HepG2 (cell line): ENCODE data around the gene LILRB3.

Source experiments
- AGO2 ChIP-seq: fragments of 200-400 bp; formaldehyde crosslinking; optimal IDR thresholded peaks from 2 replicates; pipeline ENCODE3; 2017; ENCODE audit warnings: mild to moderate bottlenecking, low read depth, low read length, moderate library complexity
- CTCF ChIP-seq: sonication (generic); formaldehyde crosslinking; IDR thresholded peaks from 2 replicates; pipeline ENCODE4 v1.5.0; 2020; ENCODE audit warnings: mild to moderate bottlenecking, missing genetic modification reagents, moderate library complexity
- MAFK ChIP-seq, 2 experiments: IDR thresholded peaks in 1 of 2; conservative IDR thresholded peaks in 1 of 2; 2 replicates each; pipeline ENCODE4 v1.6.1; 2011; ENCODE audit warnings: improper control_type of control experiment in 2 of 2, low read length in 2 of 2
- NFIC ChIP-seq: IDR thresholded peaks from 2 replicates; pipeline ENCODE4 v1.6.1; 2012; ENCODE audit warnings: mild to moderate bottlenecking, low read length, inconsistent platforms
- PRPF4 ChIP-seq: fragments of 200-400 bp; formaldehyde crosslinking; IDR thresholded peaks from 2 replicates; pipeline ENCODE4 v1.6.1; 2016; ENCODE audit warnings: low read length, low read depth; ENCODE audit not compliant: poor library complexity, severe bottlenecking
- ZEB1 ChIP-seq: IDR thresholded peaks from 2 replicates; pipeline ENCODE4 v1.6.1; 2012; ENCODE audit warnings: mild to moderate bottlenecking, low read depth, inconsistent platforms; ENCODE audit not compliant: insufficient replicate concordance

GRCh38 chr19:54197121-54197520, 25.7 kb downstream of the LILRB3 start:
- TF ChIP-seq MAFK (conservative IDR thresholded peaks at IDR 0.05 in 1 of 2, IDR thresholded peaks at IDR 0.05 in 1 of 2; ENCODE audit: low read length in 2 of 2) = no peak
- no peak for TF ChIP-seq NFIC
- no peak for TF ChIP-seq ZEB1
- no peak for TF ChIP-seq AGO2
- TF ChIP-seq CTCF (CRISPR knock-in tag) = no peak
- TF ChIP-seq PRPF4 = no peak
